A673 (cell line): ENCODE results near the gene TTC19. TPM values are rescaled to one million over a fixed set of nuclear protein-coding genes. Genes with fewer than 3 reads are reported as not detected.

Experiments
- BruUV-seq: library from RNA; stranded (reverse); fragments of 400-500 nt; replicated peaks from 2 replicates; lab custom pipeline; 2021; lab: Mats Ljungman, UMichigan
- CTCF ChIA-PET: fragments of 300-600 bp; sonication (Branson Sonifier 250); formaldehyde crosslinking; loops from one replicate; lab custom pipeline; 2022; ENCODE audit warnings: antibody characterized with exemption; lab: Charles Lee
- POLR2A ChIA-PET: fragments of 300-600 bp; sonication (Branson Sonifier 250); formaldehyde crosslinking; loops from one replicate; lab custom pipeline; 2022; ENCODE audit warnings: antibody characterized with exemption; ENCODE audit not compliant: low non-redundant PET; lab: Charles Lee
- DNase-seq: peaks from one replicate; pipeline ENCODE4 v3.0.0-alpha.2; 2015; ENCODE audit warnings: low spot score
- H3K27ac ChIP-seq: fragments of 200-600 bp; sonication (generic); 2 replicates; pipeline ENCODE4 v1.5.1; 2016; ENCODE audit warnings: mixed run types, low read depth, mild to moderate bottlenecking, mixed read lengths, antibody characterized with exemption, low read length; ENCODE audit not compliant: poor library complexity, severe bottlenecking
- H3K27me3 ChIP-seq: fragments of 200-600 bp; sonication (generic); replicated peaks from 2 replicates; pipeline ENCODE4 v1.6.1; 2017; ENCODE audit warnings: mixed run types, low read depth, mild to moderate bottlenecking, mixed read lengths, antibody characterized with exemption, low read length; ENCODE audit not compliant: insufficient read depth, poor library complexity
- H3K36me3 ChIP-seq: fragments of 200-600 bp; sonication (generic); 2 replicates; pipeline ENCODE4 v1.6.1; 2016; ENCODE audit warnings: mixed run types, mild to moderate bottlenecking, mixed read lengths, antibody characterized with exemption, low read length; ENCODE audit not compliant: insufficient read depth, poor library complexity, severe bottlenecking
- H3K4me1 ChIP-seq: fragments of 200-600 bp; sonication (generic); 2 replicates; pipeline ENCODE4 v1.6.1; 2017; ENCODE audit warnings: mixed run types, mild to moderate bottlenecking, mixed read lengths, antibody characterized with exemption, low read length; ENCODE audit not compliant: insufficient read depth, poor library complexity, severe bottlenecking
- H3K4me3 ChIP-seq: fragments of 200-600 bp; sonication (generic); 2 replicates; pipeline ENCODE4 v1.5.1; 2016; ENCODE audit warnings: low read depth, mixed run types, mild to moderate bottlenecking, mixed read lengths, low read length; ENCODE audit not compliant: poor library complexity, severe bottlenecking
- H3K9me3 ChIP-seq: fragments of 200-600 bp; sonication (generic); 2 replicates; pipeline ENCODE4 v1.6.1; 2016; ENCODE audit warnings: mixed run types, low read depth, mild to moderate bottlenecking, mixed read lengths, antibody characterized with exemption, low read length; ENCODE audit not compliant: poor library complexity, severe bottlenecking
- EZH2 ChIP-seq: fragments of 200-600 bp; sonication (generic); IDR thresholded peaks from 2 replicates; pipeline ENCODE4 v1.6.1; 2017; ENCODE audit warnings: borderline replicate concordance, low read depth, mild to moderate bottlenecking, mixed read lengths, antibody characterized with exemption, low read length; ENCODE audit not compliant: poor library complexity, severe bottlenecking
- intact Hi-C: fragments of 100-400 bp; cut with micrococcal nuclease; formaldehyde crosslinking; loops from one replicate; pipeline ENCODE4 v1.10.0; 2022; ENCODE audit not compliant: unreplicated experiment
- total RNA-seq: library from RNA; stranded (reverse); gene quantifications from 2 replicates; pipeline ENCODE4 v1.2.3, GENCODE V29; 2021
- TF ChIP-seq, protein P1 (sequence below): fragments of 300-800, 200-600 bp; sonication (generic); conservative IDR thresholded peaks from 2 replicates; pipeline ENCODE4 v1.5.1; 2017; ENCODE audit warnings: low read depth, mild to moderate bottlenecking, antibody characterized with exemption, low read length, moderate library complexity, mixed read lengths

The TTC19 gene
- total RNA-seq, 1 experiment from 2014 or later, result 44.5 TPM

DNA sequence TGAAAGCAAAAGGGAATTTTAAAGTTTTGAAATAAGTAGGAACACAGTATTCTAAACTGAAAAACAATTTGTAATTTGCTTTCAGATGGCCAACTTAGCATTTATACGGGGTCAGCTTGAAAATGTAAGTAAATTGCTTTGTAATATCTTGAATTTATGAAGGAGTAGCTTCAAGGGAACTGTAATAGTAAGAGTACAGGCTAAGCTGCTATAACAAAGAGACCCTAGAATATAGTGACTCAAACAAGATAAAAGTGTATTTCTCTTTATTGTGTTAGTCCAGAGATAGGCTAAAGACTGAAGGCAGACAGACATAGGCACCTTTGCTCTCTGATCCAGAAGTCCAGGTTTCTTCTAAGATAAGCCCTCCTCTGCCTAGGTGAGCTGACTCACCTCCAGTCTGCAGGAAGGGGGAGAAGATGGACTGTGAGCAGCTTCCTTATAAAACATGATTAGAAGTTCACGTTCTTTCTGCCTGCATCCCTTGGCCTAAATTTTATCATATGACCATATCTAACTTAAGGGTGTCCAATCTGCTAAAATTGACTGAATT, 3.2 kb downstream of the TTC19 start:
- POLR2A ChIA-PET, result no interaction called here
- CTCF ChIA-PET, result no interaction called here
- H3K4me1 ChIP-seq, result peaks cover 5% of the 10 kb centered on the region
- intact Hi-C loops, result no loop called here
- TF ChIP-seq, protein P1, sequence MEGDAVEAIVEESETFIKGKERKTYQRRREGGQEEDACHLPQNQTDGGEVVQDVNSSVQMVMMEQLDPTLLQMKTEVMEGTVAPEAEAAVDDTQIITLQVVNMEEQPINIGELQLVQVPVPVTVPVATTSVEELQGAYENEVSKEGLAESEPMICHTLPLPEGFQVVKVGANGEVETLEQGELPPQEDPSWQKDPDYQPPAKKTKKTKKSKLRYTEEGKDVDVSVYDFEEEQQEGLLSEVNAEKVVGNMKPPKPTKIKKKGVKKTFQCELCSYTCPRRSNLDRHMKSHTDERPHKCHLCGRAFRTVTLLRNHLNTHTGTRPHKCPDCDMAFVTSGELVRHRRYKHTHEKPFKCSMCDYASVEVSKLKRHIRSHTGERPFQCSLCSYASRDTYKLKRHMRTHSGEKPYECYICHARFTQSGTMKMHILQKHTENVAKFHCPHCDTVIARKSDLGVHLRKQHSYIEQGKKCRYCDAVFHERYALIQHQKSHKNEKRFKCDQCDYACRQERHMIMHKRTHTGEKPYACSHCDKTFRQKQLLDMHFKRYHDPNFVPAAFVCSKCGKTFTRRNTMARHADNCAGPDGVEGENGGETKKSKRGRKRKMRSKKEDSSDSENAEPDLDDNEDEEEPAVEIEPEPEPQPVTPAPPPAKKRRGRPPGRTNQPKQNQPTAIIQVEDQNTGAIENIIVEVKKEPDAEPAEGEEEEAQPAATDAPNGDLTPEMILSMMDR, result no peak
- no peak for TF ChIP-seq EZH2
- BruUV-seq, result no TSS peak
- peaks cover 69% of the 10 kb centered on the region for H3K36me3 ChIP-seq
- H3K27ac ChIP-seq, result no peak overlapping the region
- no peaks in the 10 kb centered on the region for H3K27me3 ChIP-seq
- H3K9me3 ChIP-seq, result peaks cover 8% of the 10 kb centered on the region
- H3K4me3 ChIP-seq, result no peak overlapping the region
- no peak for DNase-seq

GRCh38 chr17:16003841-16004240, 4.2 kb downstream of the TTC19 start:
- TF ChIP-seq, protein P1, result no peak
- TF ChIP-seq EZH2, result no peak
- ChIA-PET POLR2A (no interaction called here), CTCF (no interaction called here)
- peaks cover 8% of the 10 kb centered on the region for H3K9me3 ChIP-seq
- no TSS peak for BruUV-seq
- DNase-seq, result no peak
- intact Hi-C loops, result no loop called here
- peaks cover 5% of the 10 kb centered on the region for H3K4me1 ChIP-seq
- peaks cover 79% of the 10 kb centered on the region for H3K36me3 ChIP-seq
- no peak overlapping the region for H3K4me3 ChIP-seq
- no peaks in the 10 kb centered on the region for H3K27me3 ChIP-seq
- no peak overlapping the region for H3K27ac ChIP-seq

DNA sequence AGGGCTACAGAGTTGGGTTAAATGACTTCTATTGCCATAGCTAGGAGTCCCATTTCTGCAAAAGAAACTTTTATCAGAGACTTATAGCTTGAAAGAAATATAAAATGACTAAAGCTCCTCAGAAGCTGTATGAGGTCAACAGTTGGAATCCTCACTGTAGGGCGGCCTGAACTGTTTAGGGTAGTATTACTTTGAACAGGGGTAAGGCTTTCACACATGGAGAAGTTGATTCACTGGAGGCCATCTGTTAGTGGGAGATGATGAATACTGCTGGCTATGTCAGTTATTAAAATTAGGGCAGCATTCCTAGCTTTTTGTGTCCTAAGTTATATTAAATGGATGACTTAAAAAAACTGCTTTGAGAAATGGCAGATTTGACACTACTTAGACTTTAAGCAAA, 6.0 kb downstream of the TTC19 start:
- Histone ChIP-seq H3K4me1 (peaks cover 4% of the 10 kb centered on the region), H3K27ac (no peak overlapping the region), H3K4me3 (no peak overlapping the region), H3K36me3 (peaks cover 87% of the 10 kb centered on the region), H3K27me3 (no peaks in the 10 kb centered on the region), H3K9me3 (peaks cover 8% of the 10 kb centered on the region)
- intact Hi-C loops, result no loop called here
- TF ChIP-seq, protein P1, result no peak
- no peak for TF ChIP-seq EZH2
- no TSS peak for BruUV-seq
- ChIA-PET POLR2A (interaction anchor here (0.6 kb wide), 1 partner anchor 79 kb away, joined by 4 read pairs; no protein-coding TSS in a partner anchor), CTCF (no interaction called here)
- no peak for DNase-seq
